Heart left ventricle (tissue), 16 donors: ENCODE measurements around the gene SMIM11. TPM values are rescaled to one million over a fixed set of nuclear protein-coding genes. Genes with fewer than 3 reads are reported as not detected.
A peak's percentile ranks its signal among the peaks of the same experiment; 100 is the strongest.

Experiments
- ATAC-seq, 4 donors: fragments of 200-7000 bp; cut with Tn5 transposase; one replicate each; pipeline ENCODE4 v1.9.1; 2020 to 2022; ENCODE audit warnings: moderate library complexity in 4 of 4, mild to moderate bottlenecking in 3 of 4, moderate number of reproducible peaks in 1 of 4
- DNase-seq, 5 donors: peaks; one replicate each; pipeline ENCODE4 v3.0.0-alpha.2; 2020
- H3K27ac ChIP-seq, 12 donors: fragments of 200-600 bp; sonication (generic) in 4 of 12; one replicate each; pipeline versions ENCODE4 v1.5.0 to v1.8.0; 2016 to 2022; ENCODE audit warnings: mild to moderate bottlenecking in 2 of 12
- H3K27me3 ChIP-seq, 9 donors: fragments of 200-600 bp; sonication (generic) in 2 of 9; one replicate each; pipeline versions ENCODE4 v1.5.1 to v1.8.0; 2016 to 2022; ENCODE audit warnings: mild to moderate bottlenecking in 3 of 9
- H3K36me3 ChIP-seq, 9 donors: fragments of 200-600 bp; sonication (generic) in 2 of 9; one replicate each; pipeline versions ENCODE4 v1.5.0 to v1.8.0; 2018 to 2022; ENCODE audit warnings: mild to moderate bottlenecking in 2 of 9
- H3K4me1 ChIP-seq, 12 donors: fragments of 200-600 bp; sonication (generic) in 4 of 12; one replicate each; pipeline versions ENCODE4 v1.5.0 to v1.8.0; 2016 to 2022; ENCODE audit warnings: mild to moderate bottlenecking in 3 of 12
- H3K4me3 ChIP-seq, 12 donors: fragments of 200-600 bp; sonication (generic) in 4 of 12; one replicate each; pipeline versions ENCODE4 v1.5.0 to v1.8.0; 2017 to 2022; ENCODE audit warnings: mild to moderate bottlenecking in 9 of 12, moderate library complexity in 4 of 12
- H3K9me3 ChIP-seq, 12 donors: fragments of 200-600 bp; sonication (generic) in 4 of 12; one replicate each; pipeline versions ENCODE4 v1.5.0 to v1.8.0; 2016 to 2022; ENCODE audit warnings: mild to moderate bottlenecking in 1 of 12
- POLR2A ChIP-seq, 2 donors: fragments of 450-650 bp; IDR thresholded peaks; one replicate each; pipeline ENCODE4 v1.6.1; 2017; ENCODE audit warnings: antibody characterized with exemption in 2 of 2, mild to moderate bottlenecking in 2 of 2, moderate library complexity in 2 of 2
- WGBS, 4 donors: extraction: QIAGEN DNeasy Blood & Tissue Kit in 2 of 4; methylation state at CpG; one replicate each; pipeline versions ENCODE4 v1.1.5 to v1.1.7; 2013 to 2018; 5-methylcytosine and 5-hydroxymethylcytosine counted together
- intact Hi-C, 10 donors: fragments of 100-400 bp; cut with DNase I; formaldehyde crosslinking; loops; one replicate each; pipeline versions ENCODE4 v1.11.1 to v1.14.2; 2022
- polyA plus RNA-seq, 2 donors: library from polyadenylated mRNA; stranded (reverse); fragments of 200-250 nt; gene quantifications; one replicate each; pipeline ENCODE4 v1.2.3, GENCODE V29; 2013
- total RNA-seq, 9 donors: library from RNA; depleted of rRNA in 2 of 9; stranded (reverse); fragments of >200 nt in 2 of 9; fragmentation: NEBNext Ultra II Directional in 3 of 9; extraction: Animal tissue kit (Norgen Biotek cat#: 25700) in 3 of 9; gene quantifications; one replicate each; pipeline versions ENCODE4 v1.1.0 to v1.2.4, GENCODE V29; 2016 to 2023
- TF ChIP-seq, protein P1 (sequence below), 12 donors: fragments of 200-600 bp; sonication (generic) in 4 of 12; IDR thresholded peaks; one replicate each; pipeline versions ENCODE4 v1.5.0 to v1.8.0; 2018 to 2022; ENCODE audit warnings: antibody characterized with exemption in 12 of 12, mild to moderate bottlenecking in 5 of 12
- donor health status: ischemic (EF 13 %, LVEDD 7.1; RV severe dilation, severe dysfunction).
- donor health status: healthy with polysubstance abuse.
- donor health status: DM: no; HTN: yes; CAD: no.
- donor health status: DM: no; HTN: no; CAD: no.
- donor health status: ischemic (EF 25% LVEDD 6.9; RV normal size, moderate dysfunction).
- donor health status: ischemic (EF 25% LVEDD 5.7; RV mildly dilated, moderate dysfunction).
- donor health status: healthy.
- donor health status: DM: yes; HTN: yes; CAD: no.
- donor health status: ischemic (EF 35%, LVEDD 5.7; RV mildly dilated, moderate dysfunction).
- donor health status: nonischemic (EF 11% LVEDD 7.7; RV severe dilation, severe dysfunction).
- donor health status: DM: yes; HTN: yes; CAD: no.
- donor health status: PGD.
- donor health status: ischemic (EF 29% LVEDD 5.4; RV normal size, mild dysfunction).
- donor health status: nonischemic (EF 23%, LVEDD 6.1; RV moderate dilation, normal function).

Gene SMIM11
- total and polyA plus RNA-seq, 11 donors, result 0.91 to 25.8 (median 6.3) TPM

DNA sequence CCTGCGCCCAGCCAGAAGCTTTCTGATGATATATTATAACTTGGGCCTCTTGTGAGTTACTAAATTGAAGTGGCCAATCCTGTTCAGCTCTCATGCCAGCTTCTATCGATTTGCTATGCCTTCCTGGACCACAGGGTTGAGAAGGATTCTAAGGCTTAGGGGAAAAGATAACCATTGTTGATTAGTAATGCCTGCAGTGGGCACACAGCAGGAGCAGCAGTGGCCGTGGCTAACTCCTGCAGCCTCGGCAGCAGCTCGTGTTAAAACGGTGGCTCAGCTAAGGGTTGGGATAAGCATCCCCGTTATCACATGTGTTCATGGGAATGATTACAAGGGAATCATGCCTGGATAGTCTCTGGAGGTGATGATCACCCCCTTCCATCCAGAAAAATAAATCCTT, 32.0 kb upstream of the SMIM11 start:
- Histone ChIP-seq H3K27ac (peak overlapping the region in 2 of 12 donors; percentile 38 to 60), H3K36me3 (no peaks in the 10 kb centered on the region), H3K9me3 (peaks cover 0 to 2% (median 0%) of the 10 kb centered on the region in 12 donors), H3K4me1 (peaks cover 0 to 43% (median 14%) of the 10 kb centered on the region in 12 donors), H3K27me3 (no peaks in the 10 kb centered on the region), H3K4me3 (no peak overlapping the region)
- ATAC-seq (no peak), DNase-seq (no peak)
- intact Hi-C loops, result loop anchor here in 1 of 10 donors (5.0 kb wide), 1 partner anchor 406 kb away; no protein-coding TSS in a partner anchor
- TF ChIP-seq, protein P1, sequence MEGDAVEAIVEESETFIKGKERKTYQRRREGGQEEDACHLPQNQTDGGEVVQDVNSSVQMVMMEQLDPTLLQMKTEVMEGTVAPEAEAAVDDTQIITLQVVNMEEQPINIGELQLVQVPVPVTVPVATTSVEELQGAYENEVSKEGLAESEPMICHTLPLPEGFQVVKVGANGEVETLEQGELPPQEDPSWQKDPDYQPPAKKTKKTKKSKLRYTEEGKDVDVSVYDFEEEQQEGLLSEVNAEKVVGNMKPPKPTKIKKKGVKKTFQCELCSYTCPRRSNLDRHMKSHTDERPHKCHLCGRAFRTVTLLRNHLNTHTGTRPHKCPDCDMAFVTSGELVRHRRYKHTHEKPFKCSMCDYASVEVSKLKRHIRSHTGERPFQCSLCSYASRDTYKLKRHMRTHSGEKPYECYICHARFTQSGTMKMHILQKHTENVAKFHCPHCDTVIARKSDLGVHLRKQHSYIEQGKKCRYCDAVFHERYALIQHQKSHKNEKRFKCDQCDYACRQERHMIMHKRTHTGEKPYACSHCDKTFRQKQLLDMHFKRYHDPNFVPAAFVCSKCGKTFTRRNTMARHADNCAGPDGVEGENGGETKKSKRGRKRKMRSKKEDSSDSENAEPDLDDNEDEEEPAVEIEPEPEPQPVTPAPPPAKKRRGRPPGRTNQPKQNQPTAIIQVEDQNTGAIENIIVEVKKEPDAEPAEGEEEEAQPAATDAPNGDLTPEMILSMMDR (IDR thresholded peaks at IDR 0.05), result no peak
- TF ChIP-seq POLR2A (IDR thresholded peaks at IDR 0.05), result no peak
- 60 to 87% (median 67%) methylated on average over 6 to 7 of the region's 7 CpGs for WGBS, 4 donors

DNA sequence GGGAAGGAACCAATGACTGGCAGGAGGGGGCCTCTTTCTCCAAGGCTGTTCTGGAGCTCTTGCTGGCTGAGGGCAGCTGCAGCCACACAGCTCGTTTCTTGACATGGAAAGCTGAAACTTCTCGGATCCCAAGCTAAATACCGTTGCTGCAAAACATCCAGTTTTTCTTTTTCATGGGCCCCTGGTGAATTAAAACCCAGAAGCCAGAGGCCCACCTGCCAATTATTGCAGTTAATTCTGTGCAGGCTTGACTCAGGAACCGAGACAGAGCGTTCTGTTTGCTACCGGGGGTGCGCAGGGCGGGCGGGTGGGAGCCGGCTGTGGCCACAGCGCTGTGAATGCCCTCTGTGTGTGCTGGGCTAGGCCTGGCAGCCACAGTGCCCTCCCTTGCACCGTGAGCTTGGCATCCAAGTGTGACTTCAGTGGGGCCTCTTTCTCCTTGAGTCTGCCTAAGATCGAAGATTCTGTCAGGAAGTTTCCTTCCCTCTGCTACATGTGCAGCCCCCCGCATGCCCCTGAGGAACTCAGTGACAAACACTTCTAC, 31.4 kb upstream of the SMIM11 start:
- Histone ChIP-seq H3K27ac (peak overlapping the region in 5 of 12 donors; percentile 17 to 60 (median 39)), H3K4me1 (peaks cover 0 to 43% (median 14%) of the 10 kb centered on the region in 12 donors), H3K27me3 (no peaks in the 10 kb centered on the region), H3K9me3 (peaks cover 0 to 2% (median 0%) of the 10 kb centered on the region in 12 donors), H3K36me3 (no peaks in the 10 kb centered on the region), H3K4me3 (no peak overlapping the region)
- TF ChIP-seq POLR2A (IDR thresholded peaks at IDR 0.05), result no peak
- TF ChIP-seq, protein P1 (IDR thresholded peaks at IDR 0.05), result no peak
- DNase-seq, result peak in 1 of 5 donors; percentile 41
- WGBS, 4 donors, result 77 to 86% (median 83%) methylated on average over 12 to 14 of the region's 14 CpGs
- intact Hi-C loops, result loop anchor here in 1 of 10 donors (5.0 kb wide), 1 partner anchor 407 kb away; no protein-coding TSS in a partner anchor
- ATAC-seq, result peak in 1 of 4 donors; percentile 23

DNA sequence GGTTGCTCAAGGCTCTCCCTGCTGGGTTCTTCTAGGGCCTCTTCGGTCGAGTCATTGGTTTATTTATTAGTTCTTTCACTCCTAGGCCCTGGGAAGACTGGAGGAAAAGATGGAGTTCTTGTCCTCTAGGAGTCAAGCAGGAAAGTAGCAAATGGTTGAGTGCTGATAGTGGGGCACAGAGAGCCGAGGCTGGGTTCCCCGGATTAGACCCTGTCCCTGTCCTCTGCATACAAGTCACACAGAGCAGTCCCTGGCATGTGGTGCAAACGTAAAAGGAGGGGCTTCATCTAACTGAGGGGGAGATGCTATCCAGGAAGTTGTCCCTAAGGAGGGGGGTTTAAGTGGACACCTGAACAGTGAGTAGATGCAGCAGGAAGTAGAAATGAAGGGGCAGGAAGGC, 30.7 kb upstream of the SMIM11 start:
- H3K27ac ChIP-seq, result peak overlapping the region in 5 of 12 donors; percentile 17 to 73 (median 56)
- intact Hi-C loops, result loop anchor here in 1 of 10 donors (5.0 kb wide), 1 partner anchor 407 kb away; no protein-coding TSS in a partner anchor
- DNase-seq (no peak), ATAC-seq (no peak)
- H3K36me3 ChIP-seq, result no peaks in the 10 kb centered on the region
- H3K27me3 ChIP-seq, result no peaks in the 10 kb centered on the region
- no peak for TF ChIP-seq POLR2A (IDR thresholded peaks at IDR 0.05)
- TF ChIP-seq, protein P1 (IDR thresholded peaks at IDR 0.05), result no peak
- H3K9me3 ChIP-seq, result peaks cover 0 to 2% (median 0%) of the 10 kb centered on the region in 12 donors
- H3K4me1 ChIP-seq, result peaks cover 0 to 43% (median 14%) of the 10 kb centered on the region in 12 donors
- WGBS, 4 donors, result 87 to 92% (median 91%) methylated on average over 5 of the region's 5 CpGs
- H3K4me3 ChIP-seq, result no peak overlapping the region

DNA sequence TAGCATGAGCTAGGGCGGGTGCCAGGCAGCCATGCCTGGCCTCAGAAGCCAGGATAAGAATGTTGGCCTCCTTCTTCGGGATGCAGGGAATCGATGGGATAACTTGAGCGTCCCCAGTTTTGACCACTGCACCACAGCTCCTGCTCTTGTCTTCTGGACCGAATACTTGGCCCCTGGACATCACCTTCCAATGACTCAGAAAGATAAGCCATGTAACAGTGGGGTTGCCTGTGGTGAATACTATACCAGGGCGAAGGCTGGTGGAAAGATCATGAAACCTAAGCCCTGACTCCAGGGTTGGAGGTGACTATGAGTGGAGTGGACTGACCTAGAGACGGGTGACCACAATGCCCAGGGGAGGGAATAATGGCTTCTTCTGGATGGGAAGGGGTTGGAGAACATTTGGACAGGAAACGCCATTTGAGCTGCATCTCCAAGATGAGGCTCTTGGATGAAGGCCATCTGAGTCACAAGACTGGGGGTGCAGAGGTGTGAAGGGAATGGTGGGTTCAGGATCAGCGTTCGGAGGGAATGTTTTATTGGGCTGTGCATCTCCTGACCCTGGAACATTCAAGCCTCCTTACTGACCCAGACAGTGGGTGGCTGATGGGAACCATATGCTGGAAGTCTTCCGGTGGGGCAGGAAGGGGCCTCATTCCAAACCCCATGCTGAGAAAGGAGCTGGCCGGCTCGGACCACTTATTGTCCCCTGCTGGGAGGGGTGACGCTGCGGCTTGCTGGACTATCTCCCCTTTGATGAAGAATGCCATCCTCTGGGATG, 30.0 kb upstream of the SMIM11 start:
- Histone ChIP-seq H3K36me3 (no peaks in the 10 kb centered on the region), H3K27ac (peak overlapping the region in 7 of 12 donors; percentile 13 to 73 (median 60)), H3K9me3 (peaks cover 0 to 2% (median 0%) of the 10 kb centered on the region in 12 donors), H3K4me3 (no peak overlapping the region), H3K27me3 (no peaks in the 10 kb centered on the region), H3K4me1 (peaks cover 0 to 43% (median 14%) of the 10 kb centered on the region in 12 donors)
- WGBS, 4 donors, result 62 to 70% (median 67%) methylated on average over 14 to 15 of the region's 15 CpGs
- ATAC-seq (peak in 3 of 4 donors; percentile 32 to 53 (median 46)), DNase-seq (peak in 4 of 5 donors; percentile 45 to 49 (median 47))
- intact Hi-C loops, result loop anchor here in 9 of 10 donors (5.0 kb wide), 6 partner anchors 48 to 273 kb away; partner anchors contain the start of genes MRPS6 (in 4 of the 9) and SLC5A3 (in 4 of the 9)
- no peak for TF ChIP-seq POLR2A (IDR thresholded peaks at IDR 0.05)
- TF ChIP-seq, protein P1 (IDR thresholded peaks at IDR 0.05), result no peak
